ENCODE results near the gene TMPRSS7. TPM values are rescaled to one million over a fixed set of nuclear protein-coding genes. Genes with fewer than 3 reads are reported as not detected.

Gene TMPRSS7
- total and polyA plus RNA-seq, 2 experiments from 2014 or later = not detected

- Histone ChIP-seq H4K20me1 (replicated peaks; ENCODE audit: insufficient read depth) (no peaks in the 10 kb centered on the region; the same call in 1 of the 2 replicates), H3K27ac (ENCODE audit: low read depth) (no peak overlapping the region), H3K4me3 (peak overlapping the region; percentile 80), H3K4me2 (peak overlapping the region; percentile 85), H3K27me3 (ENCODE audit: insufficient read depth) (peaks cover 22% of the 10 kb centered on the region), H3K9me2 (ENCODE audit: insufficient read depth) (no peaks in the 10 kb centered on the region), H3F3A (replicated peaks; ENCODE audit: low read depth) (no peaks in the 10 kb centered on the region), H3K4me1 (ENCODE audit: insufficient read depth) (peaks cover 18% of the 10 kb centered on the region), H2AFZ (no peak overlapping the region), H3K36me3 (ENCODE audit: insufficient read depth) (peaks cover 5% of the 10 kb centered on the region; the same call in 1 of the 2 replicates), H3K79me2 (replicated peaks; ENCODE audit: insufficient read depth) (no peaks in the 10 kb centered on the region)
- peaks cover 17% of the 10 kb centered on the region; the same call in 2 of the 3 replicates for H3K36me3 Mint-ChIP-seq (ENCODE audit: low read depth)
- peak overlapping the region; percentile 92 for H3K4me3 Mint-ChIP-seq
- H3K4me1 Mint-ChIP-seq = peaks cover 22% of the 10 kb centered on the region
- no peak for DNase-seq (ENCODE audit: low spot score)
- H3K9me3 Mint-ChIP-seq = no peaks in the 10 kb centered on the region
- no peak overlapping the region for H3K27ac Mint-ChIP-seq
- H3K27me3 Mint-ChIP-seq (ENCODE audit: insufficient read depth, low read depth, poor library complexity) = peaks cover 21% of the 10 kb centered on the region
- peak; percentile 11 for ATAC-seq
- TF ChIP-seq JUNB (IDR thresholded peaks at IDR 0.05; ENCODE audit: unreplicated experiment) (no peak), EZH2phosphoT487 (IDR thresholded peaks at IDR 0.05; ENCODE audit: unreplicated experiment) (no peak), CTCF (conservative IDR thresholded peaks at IDR 0.05; ENCODE audit: low read depth in 2 of 2) (no peak), EZH2 (IDR thresholded peaks at IDR 0.05; ENCODE audit: low read depth, unreplicated experiment) (no peak), ZNF331 (CRISPR knock-in tag; IDR thresholded peaks at IDR 0.05; ENCODE audit: low read depth) (no peak)
Measured at GRCh38 chr3:112000367-112000771, 34.2 kb upstream of the TMPRSS7 start.

GRCh38 chr3:112000966-112001365 is 33.6 kb upstream of the TMPRSS7 start:
- Histone ChIP-seq H3K27ac (ENCODE audit: low read depth) (no peak overlapping the region), H3K4me1 (ENCODE audit: insufficient read depth) (peaks cover 18% of the 10 kb centered on the region), H3K9me2 (ENCODE audit: insufficient read depth) (no peaks in the 10 kb centered on the region), H3K4me3 (peak overlapping the region; percentile 80), H3F3A (replicated peaks; ENCODE audit: low read depth) (no peaks in the 10 kb centered on the region), H3K27me3 (ENCODE audit: insufficient read depth) (peaks cover 22% of the 10 kb centered on the region), H3K36me3 (ENCODE audit: insufficient read depth) (peaks cover 5% of the 10 kb centered on the region; the same call in 1 of the 2 replicates), H2AFZ (no peak overlapping the region), H3K79me2 (replicated peaks; ENCODE audit: insufficient read depth) (no peaks in the 10 kb centered on the region), H3K4me2 (peak overlapping the region; percentile 85; the same call in 1 of the 2 replicates), H4K20me1 (replicated peaks; ENCODE audit: insufficient read depth) (no peaks in the 10 kb centered on the region; the same call in 1 of the 2 replicates)
- Mint-ChIP-seq H3K36me3 (ENCODE audit: low read depth) (peaks cover 18% of the 10 kb centered on the region; the same call in 2 of the 3 replicates), H3K4me1 (peaks cover 22% of the 10 kb centered on the region), H3K27me3 (ENCODE audit: insufficient read depth, low read depth, poor library complexity) (peaks cover 21% of the 10 kb centered on the region), H3K27ac (no peak overlapping the region), H3K4me3 (peak overlapping the region; percentile 92; the same call in 2 of the 3 replicates), H3K9me3 (no peaks in the 10 kb centered on the region)
- DNase-seq (ENCODE audit: low spot score) (no peak), ATAC-seq (peak; percentile 18)
- TF ChIP-seq REST (IDR thresholded peaks at IDR 0.05; ENCODE audit: unreplicated experiment) (no peak), EZH2 (IDR thresholded peaks at IDR 0.05; ENCODE audit: low read depth, unreplicated experiment) (no peak), STAT1 (IDR thresholded peaks at IDR 0.05; ENCODE audit: unreplicated experiment) (no peak), CREB1 (CRISPR knock-in tag; IDR thresholded peaks at IDR 0.05; ENCODE audit: low read depth) (no peak), ETS1 (IDR thresholded peaks at IDR 0.05) (no peak), ZNF331 (CRISPR knock-in tag; IDR thresholded peaks at IDR 0.05; ENCODE audit: low read depth) (no peak), CTCF (conservative IDR thresholded peaks at IDR 0.05; ENCODE audit: low read depth in 2 of 2) (no peak), ZNF114 (CRISPR knock-in tag; IDR thresholded peaks at IDR 0.05) (no peak), POLR2AphosphoS5 (IDR thresholded peaks at IDR 0.05; ENCODE audit: low read depth) (no peak), NANOG (IDR thresholded peaks at IDR 0.05; ENCODE audit: borderline replicate concordance) (no peak), JUNB (IDR thresholded peaks at IDR 0.05; ENCODE audit: unreplicated experiment) (no peak)

Data from GM23338 (cell line).